HuH-7.5 (cell line): ENCODE data around the gene PIKFYVE.
"Not testable (repeated sequence)": the region's sequence is repeated elsewhere in the genome, so short reads cannot be mapped to it uniquely, and the experiment has no call there.

Experiments
- DNase-seq: peaks from one replicate; pipeline ENCODE4 v3.0.0; 2011; ENCODE audit warnings: low spot score

Gene PIKFYVE

DNA sequence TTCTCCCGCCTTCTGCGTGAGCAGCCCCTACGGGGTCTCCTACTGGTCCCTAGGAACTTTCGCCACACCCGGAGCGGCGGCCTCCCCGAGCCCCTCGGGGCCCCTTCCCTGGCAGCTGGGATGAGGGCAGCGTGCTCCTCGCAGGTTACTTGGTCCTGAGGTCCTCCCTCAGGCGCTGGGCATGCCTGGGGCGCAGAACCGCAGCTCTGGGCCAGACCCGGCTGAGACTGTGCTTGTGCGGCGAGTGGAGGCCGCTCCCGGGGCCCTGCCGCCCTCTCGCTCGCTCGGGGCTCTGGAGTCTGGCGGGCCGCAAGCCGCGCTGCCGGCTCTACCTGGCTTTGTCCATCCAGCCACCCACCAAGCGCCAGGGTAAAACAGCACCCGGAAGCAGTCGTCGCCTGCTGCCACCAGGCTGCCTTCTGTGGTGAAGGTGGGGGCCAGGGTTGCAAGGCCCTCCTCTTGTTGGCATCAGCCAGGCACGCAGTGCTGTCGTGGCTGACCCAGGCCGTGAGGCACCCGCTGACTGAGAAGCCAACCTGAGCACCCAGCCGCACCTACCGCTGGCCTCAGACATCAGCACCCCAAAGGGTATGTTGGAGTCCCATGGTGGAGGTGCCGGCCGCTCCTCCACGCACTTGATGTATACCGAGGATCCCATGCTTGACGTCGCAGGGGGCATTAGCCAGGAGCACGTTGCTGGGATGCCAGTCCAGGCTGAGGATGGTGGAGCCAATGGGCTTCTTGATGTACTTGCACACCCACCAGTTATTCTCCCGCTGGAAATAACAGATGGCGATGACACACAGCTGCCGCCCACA lies 94.4 kb downstream of the PIKFYVE start:
- no peak for DNase-seq

DNA sequence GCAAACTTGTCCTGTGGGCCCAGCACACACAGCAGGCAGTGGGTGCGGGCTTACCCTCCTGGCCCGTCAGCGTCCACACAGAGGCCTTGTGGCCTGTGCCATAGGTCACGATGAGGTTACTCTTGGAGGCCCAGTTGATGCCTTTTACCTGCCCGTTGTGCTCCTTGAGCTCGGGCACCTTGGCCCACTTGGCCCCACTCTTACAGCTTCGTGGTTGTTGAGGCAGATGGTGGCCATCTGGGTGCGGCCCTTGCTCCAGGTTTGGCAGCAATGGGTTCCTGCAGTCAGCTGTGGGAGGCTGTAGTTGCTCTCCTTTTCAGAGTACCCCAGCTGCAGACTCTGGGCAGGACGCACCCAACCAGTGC lies 95.0 kb downstream of the PIKFYVE start:
- no peak for DNase-seq

DNA sequence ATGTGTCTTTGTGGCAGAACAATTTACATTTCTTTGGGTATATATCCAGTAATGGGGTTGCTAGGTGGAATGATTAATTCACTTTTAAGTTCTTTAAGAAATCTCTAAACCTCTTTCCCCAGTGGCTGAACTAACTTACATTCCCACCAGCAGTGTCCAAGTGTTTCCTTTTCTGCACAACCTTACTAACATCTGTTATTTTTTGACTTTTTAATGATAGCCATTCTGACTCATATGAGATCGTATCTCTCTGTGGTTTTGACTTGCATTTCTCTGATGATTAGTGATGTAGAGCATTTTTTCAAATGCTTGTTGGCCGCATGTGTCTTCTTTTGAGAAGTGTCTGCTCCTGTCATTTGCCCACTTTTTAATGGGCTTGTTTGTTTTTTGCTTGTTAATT lies 97.4 kb downstream of the PIKFYVE start:
- no peak for DNase-seq

DNA sequence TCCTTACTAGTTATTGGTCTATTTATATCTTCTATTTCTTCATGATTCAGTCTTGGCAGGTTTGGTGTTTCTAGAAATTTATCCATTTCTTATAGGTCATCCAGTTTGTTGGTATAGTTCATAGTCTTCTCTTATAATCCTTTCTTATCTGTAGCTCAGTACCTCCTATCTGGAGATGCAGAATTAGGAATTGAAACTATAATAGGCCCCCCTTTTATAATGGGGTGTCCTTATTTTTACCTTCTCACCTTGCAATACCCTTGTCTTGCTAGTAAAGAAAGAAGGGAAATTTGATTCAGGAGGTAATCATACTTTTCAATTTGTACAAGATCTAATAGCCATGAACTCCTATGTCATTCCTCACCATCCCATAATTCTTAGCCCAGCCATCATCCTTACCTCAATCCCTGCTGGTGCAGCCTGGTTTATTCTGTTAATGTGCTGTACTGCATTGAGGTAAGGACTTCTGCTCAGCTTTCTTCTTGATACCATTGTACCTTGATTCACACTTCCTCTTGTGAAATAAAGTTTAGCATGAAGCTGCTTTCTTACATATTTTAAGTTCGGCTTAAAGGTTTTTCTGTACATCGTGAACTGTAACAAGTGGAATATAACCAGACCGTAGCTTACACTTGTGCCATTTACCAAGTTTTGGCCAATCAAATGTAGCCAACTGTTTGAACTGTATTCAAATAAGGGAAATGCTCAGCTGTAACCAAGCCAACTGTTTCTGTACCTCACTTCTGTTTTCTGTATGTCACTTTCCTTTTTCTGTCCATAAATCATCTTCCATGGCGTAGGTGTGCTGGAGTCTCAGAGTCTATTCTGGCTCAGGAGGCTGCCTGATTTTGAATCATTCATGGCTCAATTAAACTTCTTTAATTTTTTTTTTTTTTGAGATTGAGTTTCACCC lies 100.4 kb downstream of the PIKFYVE start:
- DNase-seq, result no peak

DNA sequence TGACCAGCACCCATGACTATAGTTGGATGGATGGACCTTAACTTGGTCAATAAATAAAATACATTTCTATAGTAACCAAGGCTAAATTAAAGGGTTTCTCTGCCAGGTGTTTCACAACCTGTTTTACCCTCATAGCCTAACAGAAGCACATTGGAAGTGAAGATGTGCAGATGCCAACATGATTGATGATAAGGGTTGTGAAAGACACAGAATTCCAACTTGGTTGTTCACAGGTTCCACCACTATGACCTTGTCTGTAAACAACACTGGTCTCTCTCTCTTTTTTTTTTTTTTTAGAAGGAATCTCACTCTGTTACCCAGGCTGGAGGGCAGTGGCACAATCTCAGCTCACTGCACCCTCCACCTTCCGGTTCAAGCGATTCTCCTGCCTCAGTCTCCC lies 103.0 kb downstream of the PIKFYVE start:
- no peak for DNase-seq

DNA sequence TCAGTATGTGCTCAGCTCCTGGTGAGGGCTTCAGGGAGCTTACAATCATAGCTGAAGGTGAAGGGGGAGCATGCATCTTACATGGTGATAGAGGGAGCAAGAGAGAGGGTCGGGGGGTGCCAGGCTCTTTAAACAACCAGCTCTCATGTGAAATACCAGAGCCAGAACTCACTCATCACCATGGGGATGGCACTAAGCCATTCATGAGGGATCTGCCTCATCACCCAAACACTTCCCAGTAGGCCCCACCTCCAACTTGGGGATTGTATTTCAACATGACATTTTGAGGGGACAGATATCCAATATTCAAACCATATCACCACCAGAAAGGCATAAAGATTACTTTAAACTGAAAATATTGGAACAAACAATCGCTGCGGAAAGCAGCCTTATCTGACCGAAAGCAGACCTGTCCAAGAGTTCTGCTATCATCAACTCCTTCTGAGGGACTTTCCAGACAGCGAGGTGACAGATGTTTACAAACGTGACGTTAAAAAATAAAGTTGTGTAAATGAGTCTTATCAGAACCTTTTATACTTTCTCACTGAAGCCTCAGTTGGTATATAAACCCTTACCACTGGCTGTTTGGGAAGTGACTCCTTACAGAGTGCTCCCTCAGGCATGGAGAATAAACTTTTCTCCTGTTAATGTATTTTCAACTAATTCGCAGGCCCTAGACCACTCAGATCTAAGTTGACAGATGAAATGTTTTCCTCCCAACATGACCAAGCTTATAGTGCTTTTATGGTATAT lies 105.0 kb downstream of the PIKFYVE start:
- no peak for DNase-seq

DNA sequence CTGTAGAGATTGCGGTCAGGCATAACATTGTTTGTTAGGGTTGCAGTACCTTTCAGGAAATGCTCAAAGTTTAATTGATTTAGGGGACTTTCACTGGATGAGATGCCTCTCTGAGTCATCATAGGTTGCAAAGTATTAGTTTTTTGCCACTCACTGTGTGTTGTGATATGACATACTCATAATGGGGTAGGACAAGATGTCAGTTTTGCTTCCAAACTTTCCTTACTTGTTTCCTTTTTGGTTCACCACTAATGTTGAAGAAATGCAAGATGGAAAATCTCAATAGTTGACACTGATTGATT lies 105.5 kb downstream of the PIKFYVE start:
- no peak for DNase-seq

DNA sequence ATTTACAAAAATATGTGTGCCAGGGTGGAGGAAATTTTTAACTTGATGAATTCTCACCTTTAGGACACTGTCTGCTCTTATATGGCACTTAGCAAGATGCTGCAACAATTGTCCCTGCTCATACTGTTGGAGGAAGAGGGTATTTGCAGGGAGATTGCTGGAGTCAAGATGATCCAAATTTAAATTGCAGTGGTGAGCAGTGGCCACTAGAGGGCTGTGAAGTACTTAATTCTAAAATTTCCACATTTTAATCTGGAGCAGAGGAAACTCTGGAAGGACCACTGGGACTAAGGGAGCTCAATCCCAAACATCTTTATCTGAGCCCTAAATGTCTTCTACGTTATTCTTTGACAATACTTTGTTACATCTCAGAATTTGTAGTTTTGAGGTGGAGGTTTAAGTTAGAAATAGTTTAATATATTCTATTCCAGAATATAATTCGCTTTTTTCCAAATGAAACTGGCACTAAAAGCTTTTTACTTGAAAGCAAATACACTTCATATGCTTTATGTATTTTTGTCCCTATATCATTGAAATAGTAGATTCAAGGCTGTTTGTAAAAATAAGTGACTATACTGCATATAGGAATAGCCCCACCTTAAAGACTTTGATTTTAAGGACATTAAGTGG lies 107.5 kb downstream of the PIKFYVE start:
- DNase-seq, result peak; percentile 47

DNA sequence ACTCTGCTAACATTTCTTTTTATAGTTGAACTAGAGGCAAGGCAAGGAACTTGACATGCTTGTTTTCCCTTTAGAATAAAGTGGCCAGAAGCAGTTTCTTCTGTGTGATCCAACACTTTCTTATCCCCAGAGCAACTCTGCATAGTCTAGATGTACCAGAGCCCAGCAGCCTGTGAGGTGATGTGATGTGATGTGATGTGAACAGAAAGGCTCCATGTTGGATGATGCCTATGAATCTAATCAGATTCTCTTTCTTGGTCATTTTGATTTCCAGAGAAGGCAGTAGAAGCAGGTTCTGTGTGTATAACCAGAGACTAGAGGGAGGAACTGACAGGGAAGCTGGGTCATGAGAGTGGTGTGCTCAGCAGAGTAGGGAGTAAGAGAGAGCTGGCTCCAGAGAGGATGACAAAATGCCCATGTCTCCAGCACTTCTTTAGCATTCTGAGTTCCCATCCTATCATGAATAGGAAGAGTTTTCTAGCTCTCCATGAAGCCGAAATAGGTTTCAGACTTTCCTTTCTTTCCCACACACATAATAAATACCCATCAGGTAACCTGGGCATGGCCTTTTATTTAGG lies 109.5 kb downstream of the PIKFYVE start:
- DNase-seq, result no peak

DNA sequence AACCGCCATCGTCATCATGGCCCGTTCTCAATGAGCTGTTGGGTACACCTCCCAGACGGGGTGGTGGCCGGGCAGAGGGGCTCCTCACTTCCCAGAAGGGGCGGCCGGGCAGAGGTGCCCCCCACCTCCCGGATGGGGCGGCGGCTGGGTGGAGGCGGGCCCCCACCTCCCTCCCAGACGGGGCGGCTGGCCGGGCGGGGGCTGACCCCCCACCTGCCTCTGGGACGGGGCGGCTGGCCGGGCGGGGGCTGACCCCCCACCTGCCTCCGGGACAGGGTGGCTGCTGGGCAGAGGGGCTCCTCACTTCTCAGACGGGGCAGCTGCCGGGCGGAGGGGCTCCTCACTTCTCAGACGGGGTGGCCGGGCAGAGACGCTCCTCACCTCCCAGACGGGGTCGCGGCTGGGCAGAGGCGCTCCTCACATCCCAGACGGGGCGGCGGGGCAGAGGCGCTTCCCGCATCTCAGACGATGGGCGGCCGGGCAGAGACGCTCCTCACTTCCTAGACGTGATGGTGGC lies 111.3 kb downstream of the PIKFYVE start:
- DNase-seq, result not testable (repeated sequence)

DNA sequence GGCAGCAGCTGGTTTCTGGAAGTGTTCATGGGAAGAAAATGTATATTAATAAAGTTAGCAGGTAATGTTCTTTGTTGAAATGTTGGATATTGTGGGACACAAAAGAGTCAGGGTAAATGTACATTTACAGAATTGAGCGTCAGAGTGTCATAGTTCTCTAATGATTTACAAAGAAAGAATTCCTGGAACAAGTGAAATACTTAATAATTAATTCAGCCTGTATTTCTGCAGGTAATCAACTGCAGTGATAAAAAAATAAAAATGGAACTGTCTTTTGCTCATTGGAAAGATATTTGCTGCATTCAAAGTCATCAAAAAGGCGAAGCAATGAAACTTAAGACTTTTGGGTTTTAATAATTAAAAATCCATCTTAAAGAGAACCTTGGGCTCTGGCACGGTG lies 113.1 kb downstream of the PIKFYVE start:
- no peak for DNase-seq

DNA sequence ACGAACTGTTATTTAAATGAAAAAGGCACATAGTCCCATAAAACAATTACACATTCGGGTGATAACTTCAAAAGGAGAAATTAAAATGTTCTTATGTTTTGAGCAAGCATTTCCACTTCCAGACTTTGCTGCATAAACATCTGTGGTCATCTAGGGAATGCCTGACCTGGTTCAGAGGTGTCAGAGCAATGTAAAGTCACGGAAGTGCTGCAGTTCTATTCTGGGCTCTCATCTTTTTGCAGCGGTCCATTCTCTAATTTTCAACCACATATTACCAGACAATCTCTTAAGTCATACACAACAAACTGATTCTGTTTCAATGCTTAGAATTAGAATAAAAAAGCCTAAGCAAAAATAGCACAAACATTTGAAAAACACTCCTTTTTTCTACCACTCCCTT lies 118.6 kb downstream of the PIKFYVE start:
- DNase-seq, result no peak

DNA sequence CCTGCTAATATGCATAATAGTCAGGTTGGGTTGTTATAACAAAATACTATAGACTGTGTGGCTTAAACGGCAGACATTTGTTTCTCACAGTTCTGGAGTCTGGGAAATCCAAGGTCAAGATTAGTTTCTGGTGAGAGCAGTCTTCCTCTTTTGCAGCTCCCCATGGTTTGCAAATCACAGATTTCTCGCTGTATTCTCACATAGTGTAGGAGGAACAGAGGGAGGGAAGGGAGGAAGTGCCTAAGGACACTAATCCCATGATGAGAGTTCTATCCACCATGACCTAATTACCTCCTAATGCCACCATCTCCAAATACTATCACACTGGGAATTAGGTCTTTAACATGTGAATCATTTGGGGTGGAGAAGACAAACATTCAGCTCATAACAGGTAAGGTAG lies 120.5 kb downstream of the PIKFYVE start:
- no peak for DNase-seq

DNA sequence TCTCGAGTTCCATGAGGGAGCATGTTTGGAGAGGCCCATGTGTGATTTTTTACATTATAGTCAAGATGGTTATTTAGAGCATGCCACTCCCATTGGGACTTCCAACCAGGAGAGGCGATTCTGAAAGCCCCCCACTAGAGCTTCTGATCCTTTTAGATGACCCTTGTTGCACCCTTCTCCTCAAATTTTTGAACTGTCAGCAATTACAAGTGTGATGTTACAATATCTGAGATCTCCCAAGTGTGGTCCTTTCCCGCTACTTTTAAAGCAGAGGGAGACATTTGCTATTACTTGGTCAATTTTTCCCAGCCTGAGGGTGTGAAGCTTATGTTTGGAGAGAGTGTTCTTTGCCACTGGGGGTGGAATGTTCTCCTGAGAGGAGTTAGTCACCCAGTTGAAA lies 123.9 kb downstream of the PIKFYVE start:
- DNase-seq, result no peak

DNA sequence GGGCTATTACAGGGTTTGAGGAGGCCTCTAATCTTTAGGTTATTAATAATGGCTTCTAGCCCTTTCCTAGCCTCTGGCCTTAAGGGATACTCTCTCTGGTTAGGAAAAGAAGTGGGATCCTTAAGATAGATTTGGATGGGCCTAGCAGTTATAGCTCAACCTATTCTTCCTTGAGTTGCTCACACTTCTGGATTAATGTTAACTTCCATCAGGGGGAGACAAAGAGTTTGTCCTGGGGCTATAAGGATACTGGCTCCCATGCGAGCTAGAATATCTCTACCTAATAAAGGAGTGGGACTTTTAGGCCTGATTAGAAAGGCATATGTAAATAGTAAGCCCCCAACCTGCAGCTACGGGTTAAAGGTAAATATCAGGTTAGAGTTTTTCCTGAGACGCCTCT lies 126.2 kb downstream of the PIKFYVE start:
- no peak for DNase-seq

DNA sequence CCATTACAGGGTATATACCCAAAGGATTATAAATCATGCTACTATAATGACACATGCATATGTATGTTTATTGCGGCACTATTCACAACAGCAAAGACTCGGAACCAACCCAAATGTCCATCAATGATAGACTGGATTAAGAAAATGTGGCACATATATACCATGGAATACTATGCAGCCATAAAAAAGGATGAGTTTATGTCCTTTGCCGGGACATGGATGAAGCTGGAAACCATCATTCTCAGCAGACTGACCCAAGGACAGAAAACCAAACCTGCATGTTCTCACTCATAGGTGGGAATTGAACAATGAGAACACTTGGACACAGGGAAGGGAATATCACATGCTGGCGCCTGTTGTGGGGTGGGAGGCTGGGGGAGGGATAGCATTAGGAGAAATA lies 130.7 kb downstream of the PIKFYVE start:
- DNase-seq, result not testable (repeated sequence)

DNA sequence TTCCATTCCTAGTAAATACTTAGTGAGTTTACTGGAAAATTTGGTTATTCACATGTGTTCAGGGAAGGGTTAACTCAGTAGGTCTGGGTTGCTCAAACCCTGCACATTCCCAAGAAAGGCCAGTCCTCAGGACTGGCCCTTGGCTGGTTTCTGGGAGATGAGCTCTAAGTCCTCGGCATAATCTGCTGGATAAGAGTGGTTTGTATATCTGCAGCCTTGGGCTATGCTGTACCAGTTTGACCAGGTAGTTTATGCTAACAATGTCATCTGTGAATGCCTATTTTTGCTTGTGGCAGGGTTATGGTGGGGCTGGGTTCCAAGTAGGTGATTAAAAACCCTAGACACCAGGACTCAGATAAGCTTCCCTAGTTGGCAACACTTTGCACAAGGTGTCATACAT lies 133.1 kb downstream of the PIKFYVE start:
- DNase-seq, result no peak

DNA sequence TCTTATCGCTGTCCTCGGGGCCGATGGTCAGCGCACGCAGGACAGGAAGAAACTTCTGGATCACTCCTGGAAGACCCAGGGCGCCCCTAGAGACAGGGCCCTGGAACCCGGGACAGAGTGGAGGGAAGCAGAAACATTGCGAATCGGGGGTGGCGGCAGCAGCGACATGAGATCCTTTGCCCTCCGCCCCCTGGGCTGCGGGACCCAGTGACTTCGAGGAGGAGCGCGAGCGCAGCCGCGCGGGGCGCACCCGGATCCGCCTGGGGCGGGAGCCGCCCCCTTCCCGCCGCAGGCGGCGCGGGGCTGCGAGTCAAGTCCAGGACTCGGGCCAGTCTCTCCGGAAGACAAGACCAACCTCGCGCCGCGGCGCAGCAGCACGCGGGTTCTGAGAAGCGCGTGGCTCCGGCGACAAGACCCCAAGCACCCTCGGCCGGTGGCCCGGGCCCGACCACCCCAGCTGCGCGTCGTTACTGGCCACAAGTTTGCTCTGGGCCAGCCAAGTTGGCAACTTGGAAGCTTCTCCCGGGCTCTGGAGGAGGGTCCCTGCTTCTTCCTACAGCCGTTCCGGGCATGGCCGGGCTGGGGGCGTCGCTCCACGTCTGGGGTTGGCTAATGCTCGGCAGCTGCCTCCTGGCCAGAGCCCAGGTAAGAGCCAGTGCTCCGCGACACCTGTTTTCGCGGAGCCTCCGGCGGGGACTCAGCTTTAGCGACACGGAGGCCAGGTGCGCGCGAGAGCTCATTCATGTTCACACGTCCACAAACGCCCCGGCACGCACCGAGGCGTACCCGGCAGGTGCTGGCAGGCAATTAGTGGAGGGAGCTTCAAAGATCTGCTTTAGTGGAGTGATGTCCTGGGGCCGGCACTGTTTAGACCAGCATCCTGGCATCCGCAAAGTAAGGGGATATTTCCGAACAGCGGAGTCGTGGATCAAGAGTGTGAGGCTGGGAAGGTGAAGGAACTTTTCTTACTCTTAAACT lies 140.7 kb downstream of the PIKFYVE start, which contains the start of gene PTH2R:
Gene PTH2R (plus strand): TSS at position 319 of the 978 bp plus-strand sequence. CDS start 252 bp downstream, at position 571.
- no peak for DNase-seq

DNA sequence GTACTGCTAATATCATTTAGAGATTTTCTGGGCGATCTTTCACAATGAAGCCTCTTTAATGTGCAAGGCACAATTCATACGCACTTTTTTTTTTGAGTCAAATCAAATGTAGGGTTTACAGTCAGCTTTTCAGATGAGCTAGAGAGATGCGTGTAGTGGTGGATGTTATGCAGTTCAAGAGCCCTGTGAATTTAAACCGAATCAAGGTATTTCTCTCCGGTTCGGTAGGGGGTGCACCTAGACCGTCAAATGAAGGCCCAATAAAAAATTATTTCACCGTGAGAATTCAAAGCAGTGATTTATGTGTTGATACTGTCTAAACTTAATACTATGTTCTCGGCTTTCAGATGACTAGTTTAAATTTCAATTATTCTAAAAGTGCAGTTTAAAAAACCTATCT lies 141.6 kb downstream of the PIKFYVE start:
- DNase-seq, result no peak
